ENCODE data around the gene TK1.

TK1 gene

GRCh38 chr17:78132767-78133178 lies 54.1 kb downstream of the TK1 start:
- DNase-seq: no peak

GRCh38 chr17:78132084-78132676 lies 54.7 kb downstream of the TK1 start:
- no peak for DNase-seq

- DNase-seq: no peak
Observed at GRCh38 chr17:78131172-78132083, 55.4 kb downstream of the TK1 start.

- no peak for DNase-seq
Observed at GRCh38 chr17:78130437-78131101, 56.3 kb downstream of the TK1 start, which contains the start of gene TMC8. TMC8 (plus strand) TSS chr17:78130771; CDS start chr17:78131589, 818 bp downstream.

- DNase-seq: no peak
Observed at GRCh38 chr17:78130090-78130436, 56.8 kb downstream of the TK1 start.

- DNase-seq: no peak
Observed at GRCh38 chr17:78129351-78130089, 57.3 kb downstream of the TK1 start.

- DNase-seq: peak; percentile 52
Observed at GRCh38 chr17:78128551-78129350, 58.1 kb downstream of the TK1 start, which contains the start of gene TMC6. TMC6 (minus strand) TSS chr17:78128755; CDS start chr17:78126832, 1,923 bp downstream.

- no peak for DNase-seq
Observed at GRCh38 chr17:78127888-78128550, 58.8 kb downstream of the TK1 start.

- DNase-seq: no peak
Observed at GRCh38 chr17:78127239-78127887, 59.5 kb downstream of the TK1 start.

- DNase-seq: no peak
Observed at GRCh38 chr17:78126895-78127238, 60.0 kb downstream of the TK1 start.

- no peak for DNase-seq
Observed at GRCh38 chr17:78125976-78126894, 60.6 kb downstream of the TK1 start.

GRCh38 chr17:78125138-78125913 lies 61.5 kb downstream of the TK1 start:
- DNase-seq: no peak

- DNase-seq: no peak
Observed at GRCh38 chr17:78124836-78125137, 62.1 kb downstream of the TK1 start.
